Peyer's patch (tissue), 4 donors: Measurements from ENCODE around the gene TAGLN2. TPM values are rescaled to one million over a fixed set of nuclear protein-coding genes. Genes with fewer than 3 reads are reported as not detected.

Source experiments
- DNase-seq, 3 donors: peaks; one replicate each; pipeline ENCODE4 v3.0.0-alpha.2; 2017 to 2019
- H3K27ac ChIP-seq, 4 donors: fragments of 200-600 bp; sonication (generic); one replicate each; pipeline ENCODE4 v1.5.1; 2016 to 2019
- H3K27me3 ChIP-seq, 2 donors: fragments of 200-600 bp; sonication (generic); one replicate each; pipeline ENCODE4 v1.5.1; 2019
- H3K36me3 ChIP-seq, 3 donors: fragments of 200-600 bp; sonication (generic); one replicate each; pipeline ENCODE4 v1.5.1; 2016 to 2019
- H3K4me1 ChIP-seq, 4 donors: fragments of 200-600 bp; sonication (generic); one replicate each; pipeline ENCODE4 v1.5.1; 2016 to 2019
- H3K4me3 ChIP-seq, 4 donors: fragments of 200-600 bp; sonication (generic); 1 replicate in 3 of 4; 2 replicates in 1 of 4; pipeline ENCODE4 v1.5.1; 2016 to 2019; ENCODE audit warnings: mild to moderate bottlenecking in 1 of 4
- H3K9me3 ChIP-seq, 4 donors: fragments of 200-600 bp; sonication (generic); one replicate each; pipeline ENCODE4 v1.5.1; 2016 to 2019; ENCODE audit warnings: mild to moderate bottlenecking in 1 of 4
- POLR2A ChIP-seq, 2 donors: fragments of 450-650 bp; IDR thresholded peaks; one replicate each; pipeline ENCODE4 v1.5.1; 2017; ENCODE audit warnings: antibody characterized with exemption in 2 of 2, mild to moderate bottlenecking in 2 of 2, moderate library complexity in 2 of 2
- total RNA-seq, 4 donors: library from RNA; depleted of rRNA; stranded (reverse); fragments of >200 nt; gene quantifications; one replicate each; pipeline ENCODE4 v1.1.0, GENCODE V29; 2016
- TF ChIP-seq, protein P1 (sequence below), 6 experiments: fragments of 450-650 bp in 4 of 6; fragments of 200-600 bp in 2 of 6; sonication (generic) in 1 of 6; IDR thresholded peaks; one replicate each; pipeline ENCODE4 v1.5.1; 2017 to 2019; ENCODE audit warnings: antibody characterized with exemption in 6 of 6, mild to moderate bottlenecking in 3 of 6, moderate library complexity in 1 of 6

TAGLN2 gene
- total RNA-seq, 4 donors from 2014 or later = 120 to 304 (median 177) TPM

- peak overlapping the region; percentile 72 to 93 (median 82) for H3K4me3 ChIP-seq
- peaks cover 0 to 62% (median 15%) of the 10 kb centered on the region in 4 donors for H3K4me1 ChIP-seq
- TF ChIP-seq POLR2A (IDR thresholded peaks at IDR 0.05) = no peak
- TF ChIP-seq, protein P1, sequence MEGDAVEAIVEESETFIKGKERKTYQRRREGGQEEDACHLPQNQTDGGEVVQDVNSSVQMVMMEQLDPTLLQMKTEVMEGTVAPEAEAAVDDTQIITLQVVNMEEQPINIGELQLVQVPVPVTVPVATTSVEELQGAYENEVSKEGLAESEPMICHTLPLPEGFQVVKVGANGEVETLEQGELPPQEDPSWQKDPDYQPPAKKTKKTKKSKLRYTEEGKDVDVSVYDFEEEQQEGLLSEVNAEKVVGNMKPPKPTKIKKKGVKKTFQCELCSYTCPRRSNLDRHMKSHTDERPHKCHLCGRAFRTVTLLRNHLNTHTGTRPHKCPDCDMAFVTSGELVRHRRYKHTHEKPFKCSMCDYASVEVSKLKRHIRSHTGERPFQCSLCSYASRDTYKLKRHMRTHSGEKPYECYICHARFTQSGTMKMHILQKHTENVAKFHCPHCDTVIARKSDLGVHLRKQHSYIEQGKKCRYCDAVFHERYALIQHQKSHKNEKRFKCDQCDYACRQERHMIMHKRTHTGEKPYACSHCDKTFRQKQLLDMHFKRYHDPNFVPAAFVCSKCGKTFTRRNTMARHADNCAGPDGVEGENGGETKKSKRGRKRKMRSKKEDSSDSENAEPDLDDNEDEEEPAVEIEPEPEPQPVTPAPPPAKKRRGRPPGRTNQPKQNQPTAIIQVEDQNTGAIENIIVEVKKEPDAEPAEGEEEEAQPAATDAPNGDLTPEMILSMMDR (IDR thresholded peaks at IDR 0.05) = no peak
- peaks cover 0 to 35% (median 0%) of the 10 kb centered on the region in 3 donors for H3K36me3 ChIP-seq
- no peaks in the 10 kb centered on the region for H3K9me3 ChIP-seq
- no peaks in the 10 kb centered on the region for H3K27me3 ChIP-seq
- peak; percentile 47 to 63 (median 48) for DNase-seq
- peak overlapping the region; percentile 94 to 97 (median 96) for H3K27ac ChIP-seq
Observed at GRCh38 chr1:159921700-159922504, 3.4 kb downstream of the TAGLN2 start.

- H3K27me3 ChIP-seq = no peaks in the 10 kb centered on the region
- DNase-seq = peak in 1 of 3 donors; percentile 56
- H3K4me1 ChIP-seq = peaks cover 0 to 66% (median 15%) of the 10 kb centered on the region in 4 donors
- H3K36me3 ChIP-seq = peaks cover 0 to 40% (median 0%) of the 10 kb centered on the region in 3 donors
- peak overlapping the region; percentile 94 to 97 (median 96) for H3K27ac ChIP-seq
- H3K4me3 ChIP-seq = peak overlapping the region in 1 of 4 donors; percentile 73
- TF ChIP-seq, protein P1 (IDR thresholded peaks at IDR 0.05) = no peak
- TF ChIP-seq POLR2A (IDR thresholded peaks at IDR 0.05) = no peak
- H3K9me3 ChIP-seq = no peaks in the 10 kb centered on the region
Observed at GRCh38 chr1:159921251-159921650, 4.1 kb downstream of the TAGLN2 start.

GRCh38 chr1:159920651-159921050 lies 4.7 kb downstream of the TAGLN2 start:
- Histone ChIP-seq H3K4me1 (peaks cover 0 to 66% (median 14%) of the 10 kb centered on the region in 4 donors), H3K9me3 (no peaks in the 10 kb centered on the region), H3K4me3 (no peak overlapping the region), H3K36me3 (peaks cover 0 to 40% (median 0%) of the 10 kb centered on the region in 3 donors), H3K27me3 (no peaks in the 10 kb centered on the region), H3K27ac (peak overlapping the region; percentile 94 to 97 (median 96))
- TF ChIP-seq, protein P1 (IDR thresholded peaks at IDR 0.05) = no peak
- TF ChIP-seq POLR2A (IDR thresholded peaks at IDR 0.05) = no peak
- no peak for DNase-seq

DNA sequence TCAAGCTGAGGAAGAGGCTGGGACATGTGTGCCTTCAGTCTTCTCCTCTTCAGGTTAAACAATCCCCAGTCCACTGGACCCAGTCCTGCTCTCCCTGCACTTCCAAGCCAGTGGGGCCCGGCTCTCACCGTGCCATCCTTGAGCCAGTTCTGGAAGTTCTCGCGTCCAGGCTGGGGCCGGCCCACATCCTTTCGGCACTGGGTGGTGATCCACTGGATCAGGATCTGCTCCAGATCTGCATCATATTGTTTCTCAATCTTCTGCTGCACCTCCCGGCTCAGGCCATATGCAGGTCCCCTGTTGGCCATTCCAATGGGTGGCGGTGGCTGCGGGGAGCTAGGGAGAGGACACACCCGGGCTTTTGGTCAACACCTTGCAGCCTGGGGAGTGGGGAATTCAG lies 5.1 kb downstream of the TAGLN2 start:
- no peak for TF ChIP-seq POLR2A (IDR thresholded peaks at IDR 0.05)
- TF ChIP-seq, protein P1 (IDR thresholded peaks at IDR 0.05) = no peak
- peak in 1 of 3 donors; percentile 42 for DNase-seq
- H3K4me1 ChIP-seq = peaks cover 0 to 66% (median 14%) of the 10 kb centered on the region in 4 donors
- H3K36me3 ChIP-seq = peaks cover 0 to 40% (median 0%) of the 10 kb centered on the region in 3 donors
- no peaks in the 10 kb centered on the region for H3K27me3 ChIP-seq
- peak overlapping the region in 1 of 4 donors; percentile 96 for H3K27ac ChIP-seq
- no peaks in the 10 kb centered on the region for H3K9me3 ChIP-seq
- no peak overlapping the region for H3K4me3 ChIP-seq

- H3K4me1 ChIP-seq = peaks cover 0 to 66% (median 14%) of the 10 kb centered on the region in 4 donors
- no peak overlapping the region for H3K4me3 ChIP-seq
- H3K27me3 ChIP-seq = no peaks in the 10 kb centered on the region
- H3K27ac ChIP-seq = peak overlapping the region in 1 of 4 donors; percentile 96
- no peak for DNase-seq
- H3K36me3 ChIP-seq = peaks cover 0 to 40% (median 0%) of the 10 kb centered on the region in 3 donors
- no peak for TF ChIP-seq POLR2A (IDR thresholded peaks at IDR 0.05)
- TF ChIP-seq, protein P1 (IDR thresholded peaks at IDR 0.05) = no peak
- H3K9me3 ChIP-seq = no peaks in the 10 kb centered on the region
Observed at GRCh38 chr1:159919236-159919865, 6.0 kb downstream of the TAGLN2 start.
